ENCODE results near the gene NKD2.
"Not testable (repeated sequence)": the region's sequence is repeated elsewhere in the genome, so short reads cannot be mapped to it uniquely, and the experiment has no call there.

The NKD2 gene

GRCh38 chr5:1014781-1015221 lies 6.2 kb downstream of the NKD2 start:
- no peak for DNase-seq

- DNase-seq: no peak
Observed at GRCh38 chr5:1015507-1015906, 6.9 kb downstream of the NKD2 start.

GRCh38 chr5:1016036-1016435 lies 7.4 kb downstream of the NKD2 start:
- DNase-seq: no peak

- DNase-seq: no peak
Observed at GRCh38 chr5:1016476-1016875, 7.9 kb downstream of the NKD2 start.

GRCh38 chr5:1017056-1017455 lies 8.5 kb downstream of the NKD2 start:
- DNase-seq: no peak

GRCh38 chr5:1017691-1018455 lies 9.3 kb downstream of the NKD2 start:
- DNase-seq: no peak

- DNase-seq: no peak
Observed at GRCh38 chr5:1018596-1018995, 10.0 kb downstream of the NKD2 start.

GRCh38 chr5:1019001-1019905 lies 10.7 kb downstream of the NKD2 start:
- no peak for DNase-seq

GRCh38 chr5:1020452-1020961 lies 11.9 kb downstream of the NKD2 start:
- no peak for DNase-seq

- DNase-seq: no peak
Observed at GRCh38 chr5:1021136-1021968, 12.8 kb downstream of the NKD2 start.

- DNase-seq: not testable (repeated sequence)
Observed at GRCh38 chr5:1021969-1022336, 13.4 kb downstream of the NKD2 start.

- DNase-seq: no peak
Observed at GRCh38 chr5:1026700-1027621, 18.4 kb downstream of the NKD2 start.

- no peak for DNase-seq
Observed at GRCh38 chr5:1027631-1028441, 19.2 kb downstream of the NKD2 start.

- DNase-seq: no peak
Observed at GRCh38 chr5:1028481-1029281, 20.1 kb downstream of the NKD2 start.

- no peak for DNase-seq
Observed at GRCh38 chr5:1029282-1029944, 20.8 kb downstream of the NKD2 start.

GRCh38 chr5:1029945-1030625 lies 21.5 kb downstream of the NKD2 start:
- DNase-seq: no peak

GRCh38 chr5:1030801-1031271 lies 22.2 kb downstream of the NKD2 start:
- no peak for DNase-seq

GRCh38 chr5:1031306-1031959 lies 22.8 kb downstream of the NKD2 start:
- DNase-seq: no peak

Measured in T1000 (cell line).